Measurements from ENCODE around the gene SPINK4. TPM values are rescaled to one million over a fixed set of nuclear protein-coding genes. Genes with fewer than 3 reads are reported as not detected.

SPINK4 gene
- total RNA-seq, 1 donor from 2014 or later: not detected

- no peak overlapping the region for H3K27ac Mint-ChIP-seq (ENCODE audit: unreplicated experiment)
- H3K4me1 Mint-ChIP-seq (ENCODE audit: unreplicated experiment): peaks cover 9% of the 10 kb centered on the region
- peaks cover 5% of the 10 kb centered on the region for H3K27me3 Mint-ChIP-seq (ENCODE audit: unreplicated experiment)
- no peak for TF ChIP-seq CTCF (IDR thresholded peaks at IDR 0.05)
- no peaks in the 10 kb centered on the region for H3K9me3 Mint-ChIP-seq (ENCODE audit: unreplicated experiment)
- no peak for DNase-seq (ENCODE audit: extremely low spot score, unreplicated experiment)
- H3K4me3 Mint-ChIP-seq (ENCODE audit: unreplicated experiment): no peak overlapping the region
- no peaks in the 10 kb centered on the region for H3K36me3 Mint-ChIP-seq (ENCODE audit: unreplicated experiment)
Measured at GRCh38 chr9:33228606-33229005, 11.4 kb upstream of the SPINK4 start.

GRCh38 chr9:33229359-33230114 lies 10.4 kb upstream of the SPINK4 start:
- no peaks in the 10 kb centered on the region for H3K36me3 Mint-ChIP-seq (ENCODE audit: unreplicated experiment)
- H3K9me3 Mint-ChIP-seq (ENCODE audit: unreplicated experiment): no peaks in the 10 kb centered on the region
- no peak overlapping the region for H3K4me3 Mint-ChIP-seq (ENCODE audit: unreplicated experiment)
- TF ChIP-seq CTCF (IDR thresholded peaks at IDR 0.05): no peak
- H3K27me3 Mint-ChIP-seq (ENCODE audit: unreplicated experiment): peaks cover 5% of the 10 kb centered on the region
- H3K27ac Mint-ChIP-seq (ENCODE audit: unreplicated experiment): no peak overlapping the region
- no peak for DNase-seq (ENCODE audit: extremely low spot score, unreplicated experiment)
- H3K4me1 Mint-ChIP-seq (ENCODE audit: unreplicated experiment): peaks cover 18% of the 10 kb centered on the region

GRCh38 chr9:33230756-33231622 lies 9.0 kb upstream of the SPINK4 start:
- DNase-seq (ENCODE audit: extremely low spot score, unreplicated experiment): no peak
- Mint-ChIP-seq H3K27me3 (ENCODE audit: unreplicated experiment) (peaks cover 5% of the 10 kb centered on the region), H3K4me3 (ENCODE audit: unreplicated experiment) (no peak overlapping the region), H3K27ac (ENCODE audit: unreplicated experiment) (no peak overlapping the region), H3K9me3 (ENCODE audit: unreplicated experiment) (no peaks in the 10 kb centered on the region), H3K4me1 (ENCODE audit: unreplicated experiment) (peaks cover 12% of the 10 kb centered on the region), H3K36me3 (ENCODE audit: unreplicated experiment) (no peaks in the 10 kb centered on the region)
- no peak for TF ChIP-seq CTCF (IDR thresholded peaks at IDR 0.05)

GRCh38 chr9:33231623-33231942 lies 8.4 kb upstream of the SPINK4 start:
- Mint-ChIP-seq H3K4me3 (ENCODE audit: unreplicated experiment) (no peak overlapping the region), H3K9me3 (ENCODE audit: unreplicated experiment) (no peaks in the 10 kb centered on the region), H3K4me1 (ENCODE audit: unreplicated experiment) (peaks cover 12% of the 10 kb centered on the region), H3K27me3 (ENCODE audit: unreplicated experiment) (peaks cover 5% of the 10 kb centered on the region), H3K36me3 (ENCODE audit: unreplicated experiment) (no peaks in the 10 kb centered on the region), H3K27ac (ENCODE audit: unreplicated experiment) (no peak overlapping the region)
- DNase-seq (ENCODE audit: extremely low spot score, unreplicated experiment): no peak
- no peak for TF ChIP-seq CTCF (IDR thresholded peaks at IDR 0.05)

- Mint-ChIP-seq H3K27ac (ENCODE audit: unreplicated experiment) (no peak overlapping the region), H3K9me3 (ENCODE audit: unreplicated experiment) (no peaks in the 10 kb centered on the region), H3K27me3 (ENCODE audit: unreplicated experiment) (peaks cover 3% of the 10 kb centered on the region), H3K4me3 (ENCODE audit: unreplicated experiment) (no peak overlapping the region), H3K36me3 (ENCODE audit: unreplicated experiment) (no peaks in the 10 kb centered on the region), H3K4me1 (ENCODE audit: unreplicated experiment) (peaks cover 12% of the 10 kb centered on the region)
- no peak for TF ChIP-seq CTCF (IDR thresholded peaks at IDR 0.05)
- no peak for DNase-seq (ENCODE audit: extremely low spot score, unreplicated experiment)
Measured at GRCh38 chr9:33232815-33233214, 7.2 kb upstream of the SPINK4 start.

Data from osteocyte (in vitro differentiated cells).